GM18861 (cell line): ENCODE data around the gene ATF6B.
"Not testable (repeated sequence)": the region's sequence is repeated elsewhere in the genome, so short reads cannot be mapped to it uniquely, and the experiment has no call there.

Source experiments
- ATAC-seq: cut with Tn5 transposase; IDR thresholded peaks from one replicate; pipeline ENCODE4 v1.9.1; 2021; ENCODE audit not compliant: unreplicated experiment

The ATF6B gene

DNA sequence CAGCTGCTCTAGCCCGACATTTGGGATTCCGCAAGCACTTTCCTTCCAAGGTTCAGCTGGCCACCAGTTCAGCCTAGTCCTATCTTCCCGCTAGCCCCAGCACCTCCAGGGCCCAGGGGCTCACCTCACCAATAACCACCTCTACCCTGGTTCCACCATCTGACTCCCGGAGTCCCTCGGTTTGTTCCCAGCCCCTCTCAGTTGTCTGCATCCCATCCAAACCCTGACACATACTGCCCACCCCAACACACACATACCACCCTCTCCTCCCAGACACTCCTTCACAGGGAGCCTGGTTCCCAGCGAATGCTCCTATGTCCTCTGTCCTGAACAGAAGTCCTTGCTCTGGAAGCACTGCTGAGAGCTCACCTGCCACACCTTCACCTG is 19.3 kb downstream of the ATF6B start:
- no peak for ATAC-seq

DNA sequence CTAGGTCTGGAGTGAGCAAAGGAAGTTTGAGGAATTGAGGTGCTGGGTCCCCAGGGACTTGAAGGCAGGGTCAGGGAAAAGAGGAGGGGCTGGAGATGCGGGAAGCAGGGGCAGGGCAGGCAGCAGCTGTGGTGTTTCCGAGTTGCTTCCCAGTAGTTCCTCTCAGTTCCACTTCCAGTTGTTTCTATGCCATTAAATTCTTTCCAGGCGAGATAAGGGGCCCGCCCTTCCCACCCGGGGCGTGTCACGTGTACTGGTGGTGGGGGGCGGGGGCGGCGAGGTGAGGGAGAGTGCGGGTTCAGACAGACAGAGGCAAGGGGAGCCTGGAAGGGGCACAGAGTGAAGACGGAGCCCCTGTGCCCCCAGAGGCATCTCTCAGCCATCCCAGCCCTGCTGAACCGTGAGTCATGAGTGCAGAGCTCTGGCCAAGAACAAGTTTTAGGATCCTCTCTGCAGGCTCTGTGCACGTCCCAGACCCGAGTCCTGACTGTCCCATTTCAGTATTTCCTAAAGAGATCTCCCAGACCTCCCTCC is 19.9 kb downstream of the ATF6B start:
- ATAC-seq, result no peak

DNA sequence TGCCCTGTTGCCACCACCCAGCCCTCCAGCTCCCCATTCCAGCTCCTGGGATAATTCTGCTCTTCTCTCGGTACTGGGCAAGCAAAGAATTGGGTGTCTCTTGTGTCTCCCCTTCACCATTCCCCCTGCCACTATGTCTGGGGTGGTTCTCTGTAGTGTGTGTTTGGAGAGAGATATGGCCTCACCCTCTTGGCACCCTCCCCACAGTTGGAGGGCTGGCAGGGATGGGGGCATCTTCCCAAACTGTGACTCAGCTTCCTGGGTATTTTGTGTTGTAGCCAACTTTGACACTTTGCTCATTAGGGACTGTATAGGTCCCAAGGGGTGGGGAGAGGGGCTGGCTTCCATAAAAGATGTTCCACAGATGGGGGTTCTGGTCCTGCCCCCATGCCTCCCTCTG is 20.6 kb downstream of the ATF6B start:
- ATAC-seq, result no peak

DNA sequence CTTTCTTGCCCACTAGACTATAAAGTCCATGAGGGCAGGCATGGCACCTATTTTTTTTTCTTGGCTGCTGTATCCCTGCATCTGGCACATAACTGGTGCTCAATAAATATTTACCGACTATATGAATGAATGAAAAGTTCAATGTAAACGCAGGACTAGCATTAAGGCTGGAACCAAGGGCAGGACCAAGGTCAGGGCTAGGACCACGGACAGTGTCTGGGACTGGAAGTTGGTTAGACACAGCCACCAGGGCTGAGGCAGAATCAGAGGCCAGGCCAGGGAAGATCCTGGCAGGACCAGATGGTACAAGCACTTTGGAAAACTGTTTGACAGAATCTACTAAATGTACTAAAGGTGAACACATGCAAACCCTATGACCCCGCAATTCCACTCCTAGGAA is 22.6 kb downstream of the ATF6B start:
- ATAC-seq, result no peak

DNA sequence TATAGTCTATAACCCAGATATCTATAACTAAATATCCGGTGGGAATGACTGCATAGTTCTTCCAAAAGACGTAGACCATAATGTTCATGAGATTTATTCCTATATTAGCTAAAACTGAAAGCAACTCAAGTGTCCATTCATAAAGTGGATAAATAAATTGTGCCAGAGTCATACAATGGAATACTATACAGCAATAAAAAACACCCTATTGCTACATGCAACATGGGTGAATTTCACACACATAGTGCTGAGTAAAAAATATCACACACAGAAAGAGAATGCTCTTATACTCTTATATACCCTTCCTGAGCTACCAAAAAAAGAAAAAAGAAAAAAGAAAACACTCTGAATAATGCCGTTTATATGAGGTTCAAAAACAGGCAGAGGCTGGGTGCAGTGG is 25.8 kb downstream of the ATF6B start:
- no peak for ATAC-seq

DNA sequence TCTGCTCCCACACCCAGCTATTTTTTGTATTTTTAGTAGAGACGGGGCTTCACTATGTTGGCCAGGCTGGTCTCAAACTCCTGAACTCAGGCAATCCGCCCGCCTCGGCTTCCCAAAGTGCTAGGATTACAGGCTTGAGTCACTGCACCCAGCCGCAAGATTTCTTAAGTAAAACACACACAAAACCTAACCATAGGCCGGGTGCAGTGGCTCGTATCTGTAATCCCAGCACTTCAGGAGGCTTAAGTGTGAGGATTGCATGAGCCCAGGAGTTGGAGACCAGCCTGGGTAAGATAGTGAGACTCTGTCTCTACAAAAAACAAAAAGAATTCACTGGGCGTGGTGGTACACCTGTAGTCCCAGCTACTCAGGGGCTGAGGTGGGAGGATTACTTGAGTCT is 27.8 kb downstream of the ATF6B start:
- ATAC-seq, result not testable (repeated sequence)

DNA sequence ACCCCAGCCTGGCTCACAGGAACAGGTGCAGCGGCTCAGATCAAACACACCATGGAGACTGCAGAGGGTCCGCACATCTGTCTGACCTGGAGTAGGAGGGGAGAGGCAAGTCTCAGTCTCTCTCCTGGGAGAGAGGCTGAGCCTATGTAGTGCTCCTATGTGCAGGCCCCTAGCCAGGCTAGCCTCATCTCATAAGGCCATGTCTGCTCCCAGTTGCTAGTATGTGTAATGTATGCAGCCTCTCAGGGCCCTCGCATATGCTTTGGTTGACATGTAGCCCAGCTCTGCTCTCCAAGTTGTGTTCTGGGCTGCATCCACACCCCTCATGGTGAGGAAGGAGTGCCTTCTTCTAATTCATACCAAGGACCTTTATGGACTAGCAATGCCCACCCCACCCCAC is 30.7 kb downstream of the ATF6B start:
- no peak for ATAC-seq

DNA sequence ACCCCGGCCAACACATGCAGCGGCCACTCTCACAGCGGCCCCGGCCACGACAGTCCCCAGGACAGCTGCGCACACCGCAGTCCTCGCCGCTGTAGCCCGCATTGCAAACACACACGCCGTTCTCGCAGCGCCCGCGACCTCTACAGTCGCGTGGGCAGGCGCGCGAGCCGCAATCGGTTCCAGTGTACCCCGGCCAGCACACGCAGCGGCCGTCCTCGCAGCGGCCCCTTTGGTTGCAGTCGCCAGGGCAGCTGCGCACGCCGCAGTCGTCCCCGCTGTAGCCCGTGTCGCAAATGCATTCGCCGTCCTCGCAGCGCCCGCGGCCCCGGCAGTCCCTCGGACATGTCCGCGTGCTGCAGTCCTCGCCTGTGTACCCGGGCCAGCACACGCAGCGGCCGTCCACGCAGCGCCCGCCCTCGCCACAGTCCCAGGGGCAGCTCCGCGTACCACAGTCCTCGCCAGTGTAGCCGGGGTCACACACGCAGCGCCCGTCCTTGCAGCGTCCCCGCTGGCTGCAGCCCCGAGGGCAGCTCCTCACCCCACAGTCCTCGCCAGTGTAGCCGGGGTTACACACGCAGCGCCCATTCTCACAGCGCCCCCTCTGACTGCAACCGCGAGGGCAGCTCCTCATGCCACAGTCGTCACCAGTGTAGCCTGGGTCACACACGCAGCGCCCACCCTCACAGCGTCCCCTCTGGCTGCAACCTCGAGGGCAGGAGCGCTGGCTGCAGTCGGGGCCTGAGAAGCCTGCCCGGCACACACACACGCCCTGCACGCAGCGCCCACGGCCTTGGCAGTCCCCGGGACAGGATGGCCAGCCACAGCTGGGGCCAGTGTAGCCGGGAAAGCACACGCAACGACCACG is 31.4 kb downstream of the ATF6B start:
- ATAC-seq, result no peak

DNA sequence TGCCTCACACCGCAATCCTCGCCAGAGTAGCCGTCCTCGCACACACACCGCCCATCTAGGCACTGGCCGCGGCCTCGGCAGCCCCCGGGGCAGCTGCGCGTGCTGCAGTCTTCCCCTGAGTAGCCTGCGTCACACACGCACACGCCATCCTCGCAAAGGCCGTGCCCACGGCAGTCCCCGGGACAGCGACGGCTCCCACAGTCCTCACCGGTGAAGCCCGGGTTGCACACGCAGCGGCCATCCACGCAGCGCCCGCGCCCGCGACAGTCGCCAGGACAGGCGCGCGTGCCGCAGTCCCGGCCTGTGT is 32.0 kb downstream of the ATF6B start:
- ATAC-seq, result no peak

DNA sequence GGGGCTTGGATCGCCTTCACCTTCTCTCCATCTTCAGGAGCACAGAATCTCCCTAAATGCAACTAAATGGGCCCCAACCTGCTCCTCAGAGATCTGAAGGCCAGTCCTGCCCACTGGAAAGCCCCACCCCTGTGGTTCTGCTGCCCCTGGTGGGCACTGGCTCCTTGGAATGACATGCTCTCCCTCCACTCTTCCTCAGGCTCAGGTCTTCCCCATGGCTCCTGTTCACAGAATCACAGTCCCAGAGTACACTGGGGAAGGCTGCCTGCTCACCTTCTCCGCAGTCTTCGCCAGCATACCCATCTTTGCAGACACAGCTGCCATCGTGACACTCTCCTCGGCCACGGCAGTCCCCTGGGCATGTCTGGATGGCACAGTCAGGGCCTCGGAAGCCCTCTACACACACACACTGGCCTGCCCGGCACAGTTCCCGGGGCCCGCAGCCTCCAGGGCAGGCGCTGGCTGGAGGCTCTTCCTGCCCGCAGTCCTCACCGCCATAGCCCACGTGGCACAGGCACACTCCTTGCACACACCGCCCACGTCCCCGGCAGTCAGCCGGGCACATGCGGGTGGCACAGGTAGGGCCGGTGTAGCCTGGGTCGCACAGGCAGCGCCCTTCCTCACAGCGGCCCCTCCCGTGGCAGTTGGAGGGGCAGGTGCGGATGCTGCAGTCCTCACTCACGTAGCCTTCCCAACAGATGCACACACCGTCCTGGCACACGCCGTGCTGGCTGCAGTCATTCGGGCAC is 32.5 kb downstream of the ATF6B start:
- ATAC-seq, result no peak

DNA sequence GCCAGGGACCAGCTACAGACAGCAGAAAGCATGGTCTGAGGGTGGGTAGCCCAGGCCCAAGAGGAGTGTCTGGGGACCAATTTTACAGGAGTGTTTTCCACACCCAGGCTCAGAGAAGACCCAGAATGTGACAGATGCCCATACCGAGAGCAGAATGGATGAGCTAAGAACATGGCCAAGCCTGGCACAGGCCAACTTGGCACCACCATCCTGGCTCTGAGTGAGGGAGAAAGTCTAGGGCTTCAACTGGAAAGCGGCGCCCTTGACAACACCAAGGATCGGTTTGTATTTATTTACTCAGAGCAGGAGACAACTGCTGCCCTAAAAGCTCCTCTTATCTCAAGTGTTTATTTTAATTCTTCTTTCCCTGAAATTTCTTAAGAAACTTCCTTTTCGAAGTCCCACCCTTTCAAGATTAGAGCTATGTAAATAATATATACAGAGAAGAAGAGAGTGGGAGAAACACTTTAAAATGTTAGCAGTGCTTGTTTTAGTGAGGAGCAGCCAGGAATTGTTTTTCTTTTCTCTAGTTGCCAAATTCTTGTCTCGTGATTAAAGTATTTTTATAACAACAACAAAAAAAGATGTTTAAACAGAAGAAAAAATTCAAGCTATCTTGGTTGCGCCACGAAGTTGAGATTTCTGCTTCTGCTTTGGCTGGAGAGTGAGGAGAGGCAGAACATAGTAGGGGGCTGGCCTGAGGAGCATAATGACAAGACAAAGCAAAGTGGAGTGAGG is 35.1 kb downstream of the ATF6B start:
- ATAC-seq, result no peak

DNA sequence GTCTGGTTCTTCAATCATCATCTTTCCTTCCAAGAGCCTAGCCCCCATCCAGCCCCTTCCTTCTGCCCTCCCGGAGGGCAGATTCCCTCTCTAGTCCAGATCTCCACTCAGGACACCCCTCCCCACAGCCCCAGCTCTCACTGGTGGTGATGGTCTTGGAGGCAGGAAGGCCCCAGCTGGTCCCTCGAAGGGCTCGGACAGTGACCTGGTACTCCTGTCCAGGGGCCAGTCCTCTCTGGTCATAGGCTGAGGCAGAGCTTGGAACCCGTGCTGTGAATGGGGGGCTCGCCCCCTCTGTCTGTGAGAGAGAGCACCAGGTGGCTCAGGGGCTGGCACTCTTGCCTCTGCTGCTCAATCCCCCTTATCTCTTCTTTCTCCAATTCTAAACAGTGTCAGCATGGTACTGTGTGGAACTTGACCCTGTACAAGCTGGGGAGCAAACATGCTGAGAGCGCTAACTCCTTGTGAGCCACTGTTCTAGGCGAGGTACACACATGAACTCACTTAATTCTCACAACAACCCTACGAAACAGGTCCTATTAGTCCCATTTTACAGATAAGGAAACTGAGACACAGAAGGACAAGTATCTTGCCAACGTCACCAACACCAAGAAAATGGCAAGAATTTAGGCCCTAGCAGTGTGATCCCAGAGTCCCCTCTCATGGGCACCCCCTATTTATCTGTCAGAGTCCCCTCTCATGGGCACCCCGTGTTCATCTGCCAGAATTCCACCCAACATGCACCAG is 38.8 kb downstream of the ATF6B start:
- ATAC-seq, result no peak

DNA sequence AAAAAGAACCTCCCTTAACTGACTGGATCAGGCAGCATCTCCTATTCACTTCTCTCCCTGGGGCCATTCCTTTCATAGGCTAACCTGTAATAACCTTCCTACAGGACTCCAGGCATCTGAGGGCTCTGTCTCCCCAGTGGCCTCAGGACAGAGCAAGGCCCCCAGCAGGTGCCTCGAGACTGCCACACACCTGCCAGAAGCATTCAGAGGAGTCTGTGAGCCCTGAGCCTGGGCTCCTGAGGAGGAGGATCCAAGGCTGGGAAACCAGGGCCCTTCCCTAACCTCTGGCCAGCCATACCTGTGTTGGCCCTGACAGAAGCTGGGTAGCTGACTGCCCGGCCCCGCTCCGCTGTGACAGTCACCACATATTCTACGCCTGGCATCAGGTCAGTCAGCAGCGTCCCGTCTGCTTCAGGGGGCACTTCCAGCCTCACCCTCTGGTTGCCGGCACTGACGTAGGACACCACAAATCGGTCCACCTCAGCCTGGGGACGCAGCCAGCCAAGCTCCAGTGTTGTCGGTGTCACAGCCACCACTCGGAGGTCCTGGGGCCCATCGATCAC is 39.5 kb downstream of the ATF6B start:
- no peak for ATAC-seq

DNA sequence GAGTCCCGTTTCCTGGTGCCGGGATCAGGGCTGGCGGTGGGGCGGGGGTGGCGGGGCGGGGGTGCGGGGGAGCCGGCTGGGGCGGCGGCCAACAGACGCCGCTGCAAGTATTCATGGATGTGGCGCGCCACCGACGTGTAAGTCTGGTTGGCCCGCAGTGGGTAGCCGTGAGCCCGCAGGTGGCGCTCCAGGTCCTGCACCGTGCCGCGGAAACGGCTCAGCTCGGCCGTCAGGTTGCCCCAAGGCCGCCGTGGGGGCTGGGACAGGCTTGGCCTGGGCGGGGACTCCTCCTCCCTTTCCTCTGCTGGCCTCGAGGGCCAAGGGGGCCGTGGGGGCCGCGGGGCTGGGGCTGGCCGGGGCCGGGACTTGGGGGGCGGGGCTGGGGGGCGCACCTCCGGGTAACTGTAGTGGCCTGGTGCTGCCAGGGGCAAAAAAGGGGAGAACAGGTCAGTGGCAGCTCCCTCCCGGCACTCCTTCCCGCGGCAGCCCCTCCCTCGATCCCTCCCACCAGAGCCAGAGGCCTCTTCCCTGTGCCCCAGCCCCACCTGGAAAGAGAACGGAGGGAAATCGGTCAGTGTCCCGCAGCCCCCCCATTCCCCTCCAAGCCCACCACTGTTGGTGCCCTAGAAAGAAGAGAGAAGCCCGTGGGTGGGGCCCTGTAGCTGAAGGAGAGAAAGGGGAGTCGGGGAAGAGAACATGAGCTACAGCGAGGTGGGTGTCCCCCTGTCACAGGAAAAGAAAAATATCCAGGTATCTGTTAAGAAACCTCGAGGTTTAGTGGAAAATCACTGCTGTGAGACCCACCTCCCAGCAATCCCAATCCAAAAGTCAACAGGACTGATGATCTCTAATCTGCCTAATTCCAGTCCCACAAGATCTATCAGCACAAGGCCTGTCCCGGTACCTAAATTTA is 40.2 kb downstream of the ATF6B start:
- no peak for ATAC-seq

DNA sequence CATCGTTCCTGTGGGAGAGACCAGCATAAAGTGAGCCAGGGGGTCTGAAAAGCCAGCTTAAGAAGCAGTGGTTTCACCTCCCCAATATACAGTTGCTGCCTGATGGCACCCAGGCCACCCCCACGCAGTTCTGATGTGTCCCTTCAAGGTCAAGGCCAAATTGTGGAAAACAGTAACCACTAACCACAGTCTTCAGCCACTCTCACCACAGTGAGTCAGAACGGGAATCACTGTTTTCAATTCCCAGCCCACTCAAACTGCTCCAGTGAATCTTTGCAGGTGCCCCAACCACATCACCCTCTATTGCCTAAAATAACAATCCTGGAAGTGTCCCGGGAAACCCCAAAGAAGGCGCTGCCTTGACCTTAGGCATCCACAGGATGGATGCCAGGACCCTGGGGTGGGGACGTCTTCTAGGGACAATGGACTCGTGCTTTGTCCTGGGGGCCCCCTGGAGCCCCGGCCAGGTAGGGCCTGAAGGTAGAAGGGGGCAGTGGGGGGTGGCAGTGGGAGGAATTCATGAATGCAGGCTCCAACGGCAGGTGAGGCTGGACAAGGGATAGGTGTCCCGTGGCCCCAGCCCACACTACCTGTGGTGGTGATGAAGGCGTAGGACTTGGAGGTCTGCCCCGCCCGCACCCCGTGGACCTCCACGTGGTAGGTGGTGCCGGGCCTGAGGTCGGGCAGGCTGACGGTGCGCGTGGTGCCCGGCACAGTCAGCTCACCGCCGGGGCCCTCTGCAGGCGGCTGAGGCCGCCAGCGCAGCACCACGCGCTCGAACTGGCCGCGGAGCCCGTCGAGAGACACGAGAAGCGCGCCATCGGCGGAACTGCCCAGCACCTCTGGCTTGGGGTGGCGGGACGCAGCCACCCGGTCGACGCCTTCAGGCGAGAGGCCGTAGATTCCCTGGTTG is 41.1 kb downstream of the ATF6B start:
- ATAC-seq, result no peak

DNA sequence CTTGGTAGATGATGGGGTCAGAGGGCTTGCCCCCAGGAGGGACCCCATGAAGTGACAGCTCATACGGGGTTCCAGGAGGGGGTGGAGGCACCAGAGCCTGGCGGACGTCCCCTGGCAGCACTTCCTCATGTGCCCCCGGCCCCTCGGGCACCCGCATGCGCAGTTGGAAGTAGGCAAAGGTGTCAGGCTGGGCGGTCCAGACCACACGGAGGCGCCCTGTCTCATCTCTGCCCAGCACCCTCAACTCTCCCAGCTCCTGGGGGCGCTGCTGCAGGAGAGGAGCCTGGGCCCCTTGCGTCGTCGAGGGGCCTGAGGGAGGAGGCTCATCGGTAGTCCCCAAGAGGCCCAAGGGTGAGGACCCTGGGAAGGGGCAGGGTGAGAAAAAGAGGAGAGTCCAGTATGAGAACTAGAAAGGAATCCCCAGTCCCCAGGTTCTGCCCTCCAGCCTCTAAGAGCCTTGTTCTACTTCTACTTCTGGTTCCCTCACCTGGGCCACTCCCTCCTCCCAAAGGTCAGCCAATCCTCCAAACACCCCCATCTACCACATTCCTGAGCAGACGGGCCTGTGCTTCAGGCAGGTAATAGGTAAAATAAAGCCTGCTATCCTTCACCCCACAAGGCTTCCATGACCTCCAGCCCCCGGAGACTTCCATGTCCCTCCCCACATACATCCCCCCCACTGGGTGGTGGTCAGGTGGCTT is 42.1 kb downstream of the ATF6B start:
- no peak for ATAC-seq

DNA sequence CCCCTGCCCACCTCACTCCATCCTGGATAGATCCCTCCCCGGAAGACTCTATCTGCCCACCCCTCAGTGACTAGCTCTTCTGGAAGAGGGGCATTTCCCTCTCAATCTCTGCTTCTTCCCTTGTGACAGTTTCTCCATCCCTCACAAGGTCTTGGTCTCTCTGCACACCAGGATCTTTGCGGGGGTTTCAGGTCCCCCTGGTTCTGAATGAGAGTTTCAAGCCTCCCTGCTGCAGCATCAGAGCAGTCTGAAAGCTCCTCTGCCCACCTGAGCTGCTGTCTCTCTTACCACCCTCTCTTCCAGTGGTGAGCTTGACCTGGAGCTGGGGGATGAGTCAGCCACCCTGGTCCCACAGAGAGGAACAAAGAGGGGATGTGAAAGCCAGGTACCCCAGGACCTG is 43.3 kb downstream of the ATF6B start:
- no peak for ATAC-seq
